Astrocyte (in vitro differentiated cells and primary cell): ENCODE measurements around the gene RASIP1. TPM values are rescaled to one million over a fixed set of nuclear protein-coding genes. Genes with fewer than 3 reads are reported as not detected.
"Not testable (repeated sequence)": the region's sequence is repeated elsewhere in the genome, so short reads cannot be mapped to it uniquely, and the experiment has no call there.

Experiments
- DNase-seq: peaks from one replicate; pipeline ENCODE4 v3.0.0-alpha.2; 2010; ENCODE audit warnings: low read depth
- FAIRE-seq: peaks from 2 replicates; lab custom pipeline; 2011; peaks lifted over from hg19 to GRCh38; lab: Jason Lieb, UNC
- H2AFZ ChIP-seq: 2 replicates; pipeline ENCODE4 v1.6.0; 2012; ENCODE audit warnings: low read depth, low read length, inconsistent platforms
- H3K27ac ChIP-seq: 2 replicates; pipeline ENCODE4 v1.5.1; 2011; ENCODE audit warnings: low read depth, low read length, inconsistent platforms
- H3K27me3 ChIP-seq: 2 replicates; pipeline ENCODE4 v1.6.0; 2011; ENCODE audit warnings: low read length, inconsistent platforms; ENCODE audit not compliant: insufficient read depth
- H3K36me3 ChIP-seq: 2 replicates; pipeline ENCODE4 v1.5.1; 2011; ENCODE audit warnings: low read length, inconsistent platforms; ENCODE audit not compliant: insufficient read depth
- H3K4me1 ChIP-seq: 2 replicates; pipeline ENCODE4 v1.5.1; 2011; ENCODE audit warnings: low read length, inconsistent platforms; ENCODE audit not compliant: insufficient read depth
- H3K4me2 ChIP-seq: 2 replicates; pipeline ENCODE4 v1.6.0; 2012; ENCODE audit warnings: low read length, inconsistent platforms
- H3K4me3 ChIP-seq: 2 replicates; pipeline ENCODE4 v1.5.1; 2011; ENCODE audit warnings: low read depth, mild to moderate bottlenecking, low read length, inconsistent platforms; ENCODE audit not compliant: insufficient read depth
- H3K79me2 ChIP-seq: 2 replicates; pipeline ENCODE4 v1.6.0; 2012; ENCODE audit warnings: mild to moderate bottlenecking, low read length, inconsistent platforms; ENCODE audit not compliant: insufficient read depth
- H3K9ac ChIP-seq: 2 replicates; pipeline ENCODE4 v1.6.0; 2012; ENCODE audit warnings: mild to moderate bottlenecking, low read length, inconsistent platforms
- H3K9me3 ChIP-seq: 2 replicates; pipeline ENCODE4 v1.5.1; 2012; ENCODE audit warnings: low read depth, mild to moderate bottlenecking, low read length, inconsistent platforms; ENCODE audit not compliant: insufficient read depth
- H4K20me1 ChIP-seq: 2 replicates; pipeline ENCODE4 v1.6.0; 2012; ENCODE audit warnings: low read length, inconsistent platforms; ENCODE audit not compliant: insufficient read depth
- H3K27ac Mint-ChIP-seq: one replicate; pipeline ENCODE4 v1.8.0; 2021; ENCODE audit warnings: mild to moderate bottlenecking, mixed read lengths; ENCODE audit not compliant: unreplicated experiment
- H3K27me3 Mint-ChIP-seq: one replicate; pipeline ENCODE4 v1.8.0; 2021; ENCODE audit warnings: low read depth, mixed read lengths; ENCODE audit not compliant: unreplicated experiment
- H3K36me3 Mint-ChIP-seq: one replicate; pipeline ENCODE4 v1.8.0; 2021; ENCODE audit warnings: low read depth, mixed read lengths; ENCODE audit not compliant: unreplicated experiment
- H3K4me1 Mint-ChIP-seq: one replicate; pipeline ENCODE4 v1.8.0; 2021; ENCODE audit warnings: low read depth, mixed read lengths; ENCODE audit not compliant: unreplicated experiment
- H3K4me3 Mint-ChIP-seq: one replicate; pipeline ENCODE4 v1.8.0; 2021; ENCODE audit warnings: mild to moderate bottlenecking, moderate library complexity, mixed read lengths; ENCODE audit not compliant: unreplicated experiment
- H3K9me3 Mint-ChIP-seq: one replicate; pipeline ENCODE4 v1.8.0; 2021; ENCODE audit warnings: mild to moderate bottlenecking, mixed read lengths; ENCODE audit not compliant: unreplicated experiment
- EZH2 ChIP-seq: IDR thresholded peaks from 2 replicates; pipeline ENCODE4 v1.6.1; 2012; ENCODE audit warnings: mild to moderate bottlenecking, low read length, inconsistent platforms; ENCODE audit not compliant: insufficient read depth
- total RNA-seq: library from RNA; stranded (reverse); gene quantifications from 2 replicates; pipeline ENCODE4 v1.2.1, GENCODE V29; 2021
- TF ChIP-seq, protein P1 (sequence below): IDR thresholded peaks from 2 replicates; pipeline ENCODE4 v1.5.1; 2011; ENCODE audit warnings: low read depth, mild to moderate bottlenecking, inconsistent platforms, low read length, moderate library complexity; ENCODE audit not compliant: insufficient read depth

RASIP1 gene
- total RNA-seq, 1 donor from 2014 or later, result 0.68 TPM

DNA sequence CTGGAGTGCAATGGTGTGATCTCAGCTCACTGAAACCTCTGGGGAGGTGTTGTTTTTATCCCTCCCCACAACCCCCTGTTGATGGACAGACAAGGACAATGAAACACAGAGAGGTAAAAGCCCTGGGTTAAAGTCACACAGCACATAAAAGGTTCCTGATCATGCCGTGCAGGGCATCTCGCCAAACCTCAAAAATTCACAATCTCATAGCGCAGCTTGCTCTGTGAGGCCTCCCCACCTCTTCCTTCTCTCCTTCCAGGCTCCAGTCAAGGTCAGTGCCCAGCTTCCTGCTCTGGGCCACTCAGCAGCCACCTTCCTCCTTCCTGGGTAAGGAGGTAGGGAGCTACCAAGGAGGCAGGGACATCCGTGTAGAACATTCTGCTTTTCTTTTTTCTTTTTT, 42.4 kb downstream of the RASIP1 start:
- Histone ChIP-seq H3K79me2 (no peaks in the 10 kb centered on the region), H3K9ac (peak overlapping the region; percentile 18), H3K9me3 (no peaks in the 10 kb centered on the region), H3K4me3 (no peak overlapping the region), H3K36me3 (no peaks in the 10 kb centered on the region), H2AFZ (peak overlapping the region; percentile 5), H3K27ac (no peak overlapping the region), H3K4me2 (peak overlapping the region; percentile 17), H3K27me3 (no peaks in the 10 kb centered on the region), H3K4me1 (peaks cover 12% of the 10 kb centered on the region), H4K20me1 (no peaks in the 10 kb centered on the region)
- peaks cover 12% of the 10 kb centered on the region for H3K36me3 Mint-ChIP-seq
- H3K27ac Mint-ChIP-seq, result no peak overlapping the region
- no peak overlapping the region for H3K4me3 Mint-ChIP-seq
- H3K4me1 Mint-ChIP-seq, result peaks cover 1% of the 10 kb centered on the region
- TF ChIP-seq, protein P1, sequence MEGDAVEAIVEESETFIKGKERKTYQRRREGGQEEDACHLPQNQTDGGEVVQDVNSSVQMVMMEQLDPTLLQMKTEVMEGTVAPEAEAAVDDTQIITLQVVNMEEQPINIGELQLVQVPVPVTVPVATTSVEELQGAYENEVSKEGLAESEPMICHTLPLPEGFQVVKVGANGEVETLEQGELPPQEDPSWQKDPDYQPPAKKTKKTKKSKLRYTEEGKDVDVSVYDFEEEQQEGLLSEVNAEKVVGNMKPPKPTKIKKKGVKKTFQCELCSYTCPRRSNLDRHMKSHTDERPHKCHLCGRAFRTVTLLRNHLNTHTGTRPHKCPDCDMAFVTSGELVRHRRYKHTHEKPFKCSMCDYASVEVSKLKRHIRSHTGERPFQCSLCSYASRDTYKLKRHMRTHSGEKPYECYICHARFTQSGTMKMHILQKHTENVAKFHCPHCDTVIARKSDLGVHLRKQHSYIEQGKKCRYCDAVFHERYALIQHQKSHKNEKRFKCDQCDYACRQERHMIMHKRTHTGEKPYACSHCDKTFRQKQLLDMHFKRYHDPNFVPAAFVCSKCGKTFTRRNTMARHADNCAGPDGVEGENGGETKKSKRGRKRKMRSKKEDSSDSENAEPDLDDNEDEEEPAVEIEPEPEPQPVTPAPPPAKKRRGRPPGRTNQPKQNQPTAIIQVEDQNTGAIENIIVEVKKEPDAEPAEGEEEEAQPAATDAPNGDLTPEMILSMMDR, result no peak
- no peak for TF ChIP-seq EZH2
- no peak for FAIRE-seq
- peaks cover 26% of the 10 kb centered on the region for H3K27me3 Mint-ChIP-seq
- DNase-seq, result peak; percentile 63
- H3K9me3 Mint-ChIP-seq, result no peaks in the 10 kb centered on the region

DNA sequence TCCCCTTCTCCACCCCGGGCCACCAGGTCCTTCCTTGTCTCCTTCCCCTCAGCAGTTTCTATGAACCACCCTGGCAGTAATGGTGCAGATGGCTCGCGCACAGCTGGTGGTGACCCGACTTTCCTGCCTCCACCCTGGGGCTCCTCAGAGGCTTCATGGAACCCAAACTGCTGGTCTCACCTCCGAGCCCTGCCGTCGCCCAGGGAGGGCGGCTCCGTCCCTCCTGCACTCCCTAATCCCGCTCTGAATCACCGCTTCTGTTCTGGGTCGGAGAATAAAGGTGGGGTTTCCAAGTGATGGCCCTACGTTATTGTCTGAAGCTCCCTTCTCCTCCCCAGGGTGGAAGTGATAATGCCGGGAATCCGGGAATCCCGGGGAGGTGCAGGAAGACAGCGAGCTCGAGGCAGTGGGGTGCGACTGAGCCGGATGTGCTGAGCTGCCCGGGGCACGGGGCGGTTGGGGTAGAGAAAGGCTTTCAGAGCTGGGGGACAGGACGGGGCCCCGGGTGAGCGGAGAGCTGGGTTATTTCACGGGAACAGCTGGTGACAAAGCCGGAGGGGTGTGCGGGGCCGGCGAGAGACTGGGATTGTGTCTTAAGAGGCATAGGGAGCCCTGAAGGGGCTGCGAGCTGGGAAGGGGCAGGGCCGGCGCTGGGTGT, 43.9 kb downstream of the RASIP1 start:
- Histone ChIP-seq H4K20me1 (no peaks in the 10 kb centered on the region), H3K4me3 (peak overlapping the region; percentile 9), H2AFZ (peak overlapping the region; percentile 13), H3K9ac (peak overlapping the region; percentile 18), H3K36me3 (no peaks in the 10 kb centered on the region), H3K27me3 (no peaks in the 10 kb centered on the region), H3K79me2 (no peaks in the 10 kb centered on the region), H3K9me3 (no peaks in the 10 kb centered on the region), H3K4me2 (peak overlapping the region; percentile 68), H3K27ac (no peak overlapping the region), H3K4me1 (peaks cover 12% of the 10 kb centered on the region)
- FAIRE-seq (no peak), DNase-seq (no peak)
- Mint-ChIP-seq H3K4me3 (no peak overlapping the region), H3K36me3 (peaks cover 7% of the 10 kb centered on the region), H3K27me3 (peaks cover 28% of the 10 kb centered on the region), H3K4me1 (peaks cover 1% of the 10 kb centered on the region), H3K9me3 (no peaks in the 10 kb centered on the region), H3K27ac (no peak overlapping the region)
- TF ChIP-seq, protein P1, result no peak
- TF ChIP-seq EZH2, result peak; percentile 57

DNA sequence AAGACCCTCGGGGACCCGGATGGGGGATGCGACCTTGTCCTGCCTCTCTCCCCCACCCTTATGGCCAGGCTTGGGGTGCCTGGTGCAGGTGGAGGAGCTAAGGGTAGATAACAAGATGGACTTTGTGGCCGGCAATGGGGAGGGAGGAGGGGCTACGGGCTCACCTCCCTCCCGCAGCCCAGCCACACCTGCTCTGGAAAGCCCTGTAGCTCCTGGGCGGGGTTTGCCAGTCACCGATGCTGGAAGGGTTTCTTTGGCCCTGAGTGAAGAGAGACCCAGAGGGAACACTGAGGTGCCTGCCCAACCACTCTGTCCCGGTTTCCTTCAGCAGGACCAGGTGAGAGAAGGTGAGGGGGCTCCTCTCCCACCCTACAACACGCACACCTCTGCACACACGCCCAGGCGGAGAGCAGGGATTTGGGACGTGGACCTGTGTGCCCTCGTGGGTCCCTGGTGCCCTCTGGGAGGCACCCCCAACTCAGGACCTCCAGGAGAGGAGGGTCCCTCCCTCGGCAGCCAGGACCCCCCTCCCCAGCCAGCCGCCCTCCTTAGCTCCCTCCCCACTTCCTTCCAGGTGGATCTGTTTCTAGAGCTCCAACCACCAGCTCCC, 44.6 kb downstream of the RASIP1 start, which contains the start of gene FUT2:
TSS of gene FUT2 (plus strand) at position 229 of the 610 bp plus-strand sequence. CDS start 6,986 bp downstream, outside the sequence.
- Mint-ChIP-seq H3K4me1 (peaks cover 1% of the 10 kb centered on the region), H3K36me3 (peaks cover 7% of the 10 kb centered on the region), H3K4me3 (no peak within 1 kb of the TSS), H3K27me3 (peaks cover 28% of the 10 kb centered on the region), H3K9me3 (no peaks in the 10 kb centered on the region), H3K27ac (no peak within 1 kb of the TSS)
- no peak for DNase-seq
- Histone ChIP-seq H3K4me1 (peaks cover 12% of the 10 kb centered on the region), H3K4me3 (peak within 1 kb of the TSS; percentile 9), H3K4me2 (peak within 1 kb of the TSS; percentile 68), H3K9me3 (no peaks in the 10 kb centered on the region), H3K36me3 (no peaks in the 10 kb centered on the region), H3K27me3 (no peaks in the 10 kb centered on the region), H4K20me1 (no peaks in the 10 kb centered on the region), H3K9ac (peak within 1 kb of the TSS; percentile 18), H3K79me2 (no peaks in the 10 kb centered on the region), H2AFZ (peak within 1 kb of the TSS; percentile 13), H3K27ac (no peak within 1 kb of the TSS)
- TF ChIP-seq, protein P1, result no peak
- no peak for TF ChIP-seq EZH2
- no peak for FAIRE-seq

DNA sequence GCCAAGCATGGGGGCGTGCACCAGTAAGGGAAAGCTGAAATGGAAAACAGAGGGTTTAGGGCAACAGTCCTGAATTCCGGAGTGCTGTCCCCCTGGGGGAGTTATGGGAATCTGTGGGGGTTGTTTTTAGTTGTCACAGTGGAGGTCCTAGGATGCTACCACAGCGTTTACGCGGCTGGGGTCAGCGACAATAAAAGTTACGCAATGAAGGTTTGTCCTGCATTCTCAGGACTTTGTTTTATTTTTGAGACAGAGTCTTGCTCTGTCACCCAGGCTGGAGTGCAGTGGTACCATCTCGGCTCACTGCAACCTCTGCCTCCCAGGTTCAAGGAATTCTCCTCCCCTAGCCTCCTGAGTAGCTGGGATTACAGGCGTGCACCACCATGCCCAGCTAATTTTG, 46.8 kb downstream of the RASIP1 start:
- peaks cover 11% of the 10 kb centered on the region for H3K4me1 ChIP-seq
- H3K27me3 Mint-ChIP-seq, result peaks cover 28% of the 10 kb centered on the region
- H3K79me2 ChIP-seq, H4K20me1 ChIP-seq, H3K4me1 Mint-ChIP-seq, H3K4me3 Mint-ChIP-seq, H3K27ac ChIP-seq, H3K4me2 ChIP-seq, H2AFZ ChIP-seq, FAIRE-seq, H3K9me3 ChIP-seq, H3K36me3 Mint-ChIP-seq, H3K9ac ChIP-seq, H3K4me3 ChIP-seq, H3K27me3 ChIP-seq, DNase-seq, H3K27ac Mint-ChIP-seq, H3K36me3 ChIP-seq, H3K9me3 Mint-ChIP-seq: not testable (repeated sequence)
